ENCODE measurements around the gene TMEM114.
A peak's percentile ranks its signal among the peaks of the same experiment; 100 is the strongest.
"Not testable (repeated sequence)": the region's sequence is repeated elsewhere in the genome, so short reads cannot be mapped to it uniquely, and the experiment has no call there.

The TMEM114 gene

DNA sequence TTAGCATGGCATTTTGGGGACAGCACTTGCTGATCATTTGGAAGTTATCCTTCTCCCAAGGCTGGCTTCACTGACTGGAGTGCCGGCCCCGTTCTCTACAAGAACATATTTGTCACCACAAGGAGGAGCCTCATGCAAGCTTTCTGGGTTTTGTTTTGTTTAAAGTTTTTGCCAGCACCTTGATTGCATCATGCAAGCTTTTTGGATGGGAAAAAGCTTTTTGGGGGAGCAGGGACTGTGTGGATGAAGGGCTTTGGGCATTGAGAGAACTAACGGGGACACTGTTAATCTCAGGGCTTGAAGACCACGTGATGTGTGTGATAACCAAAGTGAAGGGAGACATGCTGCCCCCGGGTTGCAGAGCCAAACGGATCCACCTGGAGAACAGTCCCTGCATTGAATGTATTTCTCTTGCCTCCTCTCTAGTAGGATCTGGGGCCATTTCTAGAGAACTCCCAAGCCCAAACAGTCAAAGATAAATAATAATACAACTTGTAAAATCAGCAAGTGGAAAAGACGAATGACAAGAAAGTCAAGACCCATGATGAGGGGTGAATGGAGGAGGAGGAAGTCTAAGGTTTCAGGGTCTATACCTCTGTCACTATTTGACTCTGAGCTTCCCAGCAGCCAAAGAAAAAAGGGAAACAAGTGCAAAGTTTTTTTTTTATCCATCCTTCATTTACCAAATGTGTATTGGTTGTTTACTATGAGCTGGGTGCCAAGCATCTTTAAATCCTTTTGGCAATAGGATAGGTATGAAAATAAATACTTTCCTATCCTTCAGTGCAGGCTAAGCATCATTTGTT, 17.2 kb downstream of the TMEM114 start:
- peak; percentile 7 for DNase-seq

DNA sequence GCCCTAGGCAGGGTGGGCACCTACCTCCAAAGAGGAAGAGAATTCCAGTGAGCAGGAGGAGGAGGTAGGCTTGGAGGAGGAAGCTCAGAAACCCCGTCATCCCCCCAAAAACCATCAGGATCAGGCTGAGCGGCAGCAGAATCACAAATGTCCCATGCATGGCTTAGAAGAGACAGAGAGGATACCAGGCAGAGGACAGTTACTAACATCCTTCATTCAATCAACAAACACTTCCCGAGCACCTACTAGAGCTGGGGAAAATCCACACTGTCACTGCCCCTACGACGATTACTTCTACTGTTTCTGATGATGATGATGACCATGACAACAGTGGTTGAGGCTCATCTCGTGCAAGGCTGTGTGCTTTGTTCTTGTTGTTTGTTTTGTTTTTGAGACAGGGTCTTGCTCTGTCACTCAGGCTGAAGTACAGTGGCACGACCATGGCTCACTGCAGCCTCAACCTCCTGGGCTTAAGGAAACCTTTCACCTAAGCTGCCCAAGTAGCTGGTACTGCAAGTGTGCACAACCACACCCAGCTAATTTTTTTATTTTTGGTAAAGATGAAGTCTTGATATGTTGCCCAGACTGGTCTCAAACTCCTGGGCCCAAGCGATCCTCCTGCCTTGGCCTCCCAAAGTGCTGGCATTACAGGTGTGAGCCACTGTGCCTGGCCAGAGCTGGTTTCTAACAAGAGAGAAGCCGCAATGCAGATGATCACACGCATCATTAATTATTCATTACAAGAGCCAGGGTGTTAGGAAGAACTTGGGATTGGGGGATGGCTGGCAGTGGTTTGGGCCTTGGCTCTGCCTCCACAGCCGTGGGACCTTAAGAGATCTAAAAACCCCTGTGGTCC, 18.0 kb downstream of the TMEM114 start:
- DNase-seq = no peak

DNA sequence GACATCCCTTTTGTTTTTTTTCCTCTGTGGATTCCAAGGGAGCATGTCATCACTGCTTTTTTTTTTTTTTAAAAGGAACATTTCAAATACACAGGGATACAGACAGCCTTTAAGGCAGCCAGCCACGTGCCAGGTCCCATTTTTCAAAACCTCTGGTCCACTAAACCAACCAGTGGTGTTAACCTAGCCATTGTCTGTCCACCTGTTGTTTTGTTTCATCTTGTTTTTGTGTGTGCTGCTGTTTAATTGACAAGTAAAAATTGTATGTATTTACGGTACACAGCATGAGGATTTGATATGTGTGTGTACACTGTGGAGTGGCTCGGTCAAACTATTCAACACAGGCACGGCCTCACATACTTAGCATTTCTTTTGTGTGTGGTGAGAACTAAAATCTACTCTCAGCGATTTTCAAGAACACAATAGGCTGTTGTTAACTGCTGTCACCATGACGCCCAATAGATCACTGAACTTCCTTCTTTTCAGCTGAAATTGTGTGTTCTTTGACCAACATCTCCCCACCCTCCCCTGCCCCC, 19.2 kb downstream of the TMEM114 start:
- DNase-seq = no peak

DNA sequence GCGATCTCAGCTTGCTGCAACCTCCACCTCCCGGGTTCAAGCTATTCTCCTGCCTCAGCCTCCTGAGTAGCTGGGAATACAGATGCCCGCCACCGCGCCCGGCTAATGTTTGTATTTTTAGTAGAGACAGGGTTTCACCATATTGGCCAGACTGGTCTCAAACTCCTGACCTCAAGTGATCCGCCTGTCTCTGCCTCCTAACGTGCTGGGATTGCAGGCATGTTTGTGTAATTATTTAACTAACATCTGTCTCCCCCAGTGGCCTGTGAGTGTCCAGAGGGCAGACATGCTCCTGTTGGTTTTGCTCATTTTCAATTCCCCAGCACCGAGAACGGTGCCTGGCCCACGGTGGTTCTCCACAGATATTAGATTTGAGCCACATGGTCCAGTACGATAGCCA, 19.9 kb downstream of the TMEM114 start:
- DNase-seq = not testable (repeated sequence)

DNA sequence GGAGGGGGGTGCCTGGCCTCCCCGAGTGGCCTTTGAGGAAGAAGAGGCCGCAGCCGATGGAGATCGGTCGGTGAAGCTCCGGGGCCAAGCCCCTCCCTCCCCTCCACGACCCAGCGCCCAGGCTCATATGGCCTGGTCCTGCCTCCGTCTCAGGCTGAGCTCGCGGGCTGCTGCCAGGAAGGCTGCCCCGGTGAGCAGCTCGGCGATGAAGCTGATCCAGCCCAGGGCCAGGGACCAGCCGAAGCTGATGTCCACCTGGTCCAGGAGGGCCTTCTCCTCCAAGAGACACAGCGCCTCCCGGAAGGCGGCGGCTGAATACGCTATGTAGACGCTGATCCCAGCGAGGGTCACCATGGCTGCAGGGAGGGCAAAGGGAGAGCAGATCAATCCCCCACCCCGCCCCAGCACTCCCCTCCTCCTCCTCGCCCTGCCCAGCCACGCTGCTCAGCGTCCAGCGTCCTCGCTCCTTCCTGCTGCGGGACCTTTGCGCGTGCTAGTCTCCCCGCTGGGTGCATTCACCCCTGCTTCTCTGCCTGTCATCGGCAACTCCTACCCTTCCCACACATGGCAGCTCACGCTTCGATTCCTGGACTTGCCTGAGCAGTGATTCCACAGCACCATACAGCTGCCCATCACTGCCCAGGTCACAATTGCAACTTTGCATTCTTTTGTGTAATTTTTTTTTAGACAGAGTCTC, 20.5 kb downstream of the TMEM114 start:
- no peak for DNase-seq

DNA sequence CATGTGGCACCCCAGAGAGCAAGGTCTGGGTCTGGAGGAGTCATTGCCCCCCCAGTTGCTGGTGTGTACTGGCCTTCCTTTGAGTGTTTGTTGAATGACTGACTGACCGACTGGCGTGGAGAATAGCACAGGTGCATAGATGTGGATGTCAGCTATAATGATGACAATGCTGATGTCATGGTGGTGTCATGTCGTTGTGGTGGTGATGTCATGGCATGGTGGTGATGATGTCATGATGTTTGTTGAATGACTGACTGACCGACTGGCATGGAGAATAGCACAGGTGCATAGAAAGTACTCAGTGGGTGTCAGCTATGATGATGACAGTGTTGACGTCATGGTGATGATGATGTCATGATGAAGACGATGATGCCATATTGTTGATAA, 22.1 kb downstream of the TMEM114 start:
- peak; percentile 5 for DNase-seq

DNA sequence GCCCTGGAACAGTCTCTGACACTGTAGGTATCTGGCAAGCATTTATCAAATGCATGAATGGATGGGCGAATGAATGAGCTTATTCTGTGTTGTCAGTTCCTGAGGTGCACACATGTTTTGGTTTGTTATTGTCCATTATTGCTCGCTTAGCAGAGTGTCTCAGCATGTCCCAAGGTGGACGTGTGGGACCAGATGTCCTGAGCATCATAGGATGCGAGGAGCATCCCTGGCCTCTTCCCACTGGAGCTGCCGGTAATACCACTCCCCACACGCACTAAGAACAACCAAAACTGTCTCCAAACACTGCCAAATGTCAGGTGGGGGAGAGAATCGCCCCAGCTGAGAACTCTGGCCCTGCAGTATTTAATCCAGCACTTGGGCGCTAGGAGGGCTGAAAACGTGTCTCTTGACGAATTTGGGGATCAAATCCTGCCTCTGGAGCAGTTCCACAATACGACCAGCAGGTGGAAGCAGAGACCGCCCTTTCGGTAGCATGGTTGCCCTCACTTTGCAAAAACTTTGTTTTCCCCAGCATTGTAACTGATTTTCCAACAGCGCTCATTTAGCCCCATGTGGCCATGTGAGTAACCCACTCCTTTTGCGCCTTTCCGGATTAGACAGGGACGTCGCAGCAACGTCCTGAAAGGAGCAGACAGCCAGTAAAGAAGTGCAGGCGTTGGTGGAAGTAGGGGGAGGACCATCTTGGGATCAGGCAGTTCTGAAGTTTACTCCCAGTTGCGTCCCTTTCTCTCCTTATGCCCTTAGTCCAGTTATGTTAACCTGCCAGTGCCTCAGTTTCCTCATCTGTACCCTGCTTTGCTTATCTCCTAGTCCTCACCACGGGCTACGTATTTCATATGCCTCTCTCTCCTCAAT, 22.7 kb downstream of the TMEM114 start:
- DNase-seq = peak; percentile 83

DNA sequence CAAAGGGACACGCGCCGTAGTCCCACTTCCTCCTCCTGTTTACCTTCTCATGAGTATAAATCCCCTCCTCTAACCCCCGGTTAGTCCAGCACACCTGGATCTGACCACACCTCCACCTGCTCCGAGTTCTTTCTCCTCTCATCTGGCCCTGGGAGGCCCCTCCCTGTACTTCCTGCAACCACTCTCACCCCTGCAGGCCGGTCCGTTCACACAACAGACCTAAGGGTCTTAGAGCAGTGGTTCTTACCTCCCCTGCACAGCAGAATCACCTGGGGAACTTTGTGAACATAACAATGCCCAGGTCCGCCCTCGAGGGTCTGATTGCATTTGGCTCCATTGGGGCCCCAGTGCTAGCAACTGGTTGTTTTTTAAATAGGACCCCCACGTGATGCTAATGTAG, 24.8 kb downstream of the TMEM114 start:
- DNase-seq = no peak

DNA sequence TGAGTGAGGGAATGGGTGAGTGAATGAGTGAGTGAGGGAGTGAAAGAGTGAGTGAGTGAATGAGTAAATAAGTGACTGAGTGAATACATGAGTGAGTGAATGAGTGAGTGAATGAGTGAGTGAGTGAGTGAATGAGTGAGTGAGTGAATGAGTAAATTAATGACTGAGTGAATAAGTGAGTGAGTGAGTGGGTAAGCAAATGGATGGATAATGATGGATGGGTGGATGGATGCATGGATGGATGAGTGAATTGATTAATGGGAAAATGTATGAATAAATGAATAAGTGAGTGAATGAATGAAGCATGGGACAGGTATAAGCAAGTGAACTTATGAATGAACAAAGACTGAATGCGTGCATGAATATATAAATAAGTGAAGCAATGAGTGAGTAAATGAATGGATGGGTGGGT, 25.4 kb downstream of the TMEM114 start:
- DNase-seq = no peak

DNA sequence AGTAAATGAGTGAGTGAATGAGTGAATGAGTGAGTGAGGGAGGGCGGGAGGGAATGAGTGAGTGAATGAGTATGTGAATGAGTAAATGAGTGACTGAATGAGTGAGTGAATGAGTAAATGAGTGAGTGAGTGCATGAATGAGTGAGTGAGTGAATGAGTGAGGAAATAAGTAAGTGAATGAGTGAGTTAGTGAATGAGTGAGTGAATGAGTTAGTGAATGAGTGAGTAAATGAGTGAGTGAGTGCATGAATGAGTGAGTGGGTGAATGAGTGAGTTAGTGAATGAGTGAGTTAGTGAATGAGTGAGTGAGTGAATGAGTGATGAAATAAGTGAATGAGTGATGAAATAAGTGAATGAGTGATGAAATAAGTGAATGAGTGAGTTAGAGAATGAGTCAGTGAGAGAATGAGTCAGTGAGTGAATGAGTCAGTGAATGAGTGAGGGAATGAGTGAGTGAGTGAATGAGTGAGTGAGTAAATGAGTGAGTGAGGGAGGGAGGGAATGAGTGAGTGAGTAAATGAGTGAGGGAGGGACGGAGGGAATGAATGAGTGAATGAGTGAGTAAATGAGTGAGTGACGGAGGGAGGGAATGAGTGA, 26.3 kb downstream of the TMEM114 start:
- DNase-seq = not testable (repeated sequence)

DNA sequence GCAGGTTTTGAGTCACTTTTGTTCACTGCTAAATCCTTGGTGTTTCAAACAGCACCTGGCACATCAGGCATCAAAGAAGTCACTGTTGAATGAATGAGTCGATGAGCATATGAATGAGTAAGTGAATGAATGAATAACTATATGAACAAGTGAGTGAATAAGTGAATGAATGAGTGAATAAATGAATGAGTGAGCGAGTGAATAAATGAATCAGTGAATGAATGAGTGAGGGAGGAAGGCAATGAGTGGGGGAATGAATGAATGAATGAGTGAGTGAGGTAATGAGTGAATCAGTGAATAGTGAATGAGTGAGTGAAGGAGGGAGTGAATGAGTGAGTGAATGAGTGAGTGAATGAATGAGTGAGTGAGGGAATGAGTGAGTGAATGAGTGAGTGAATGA, 28.8 kb downstream of the TMEM114 start:
- no peak for DNase-seq

DNA sequence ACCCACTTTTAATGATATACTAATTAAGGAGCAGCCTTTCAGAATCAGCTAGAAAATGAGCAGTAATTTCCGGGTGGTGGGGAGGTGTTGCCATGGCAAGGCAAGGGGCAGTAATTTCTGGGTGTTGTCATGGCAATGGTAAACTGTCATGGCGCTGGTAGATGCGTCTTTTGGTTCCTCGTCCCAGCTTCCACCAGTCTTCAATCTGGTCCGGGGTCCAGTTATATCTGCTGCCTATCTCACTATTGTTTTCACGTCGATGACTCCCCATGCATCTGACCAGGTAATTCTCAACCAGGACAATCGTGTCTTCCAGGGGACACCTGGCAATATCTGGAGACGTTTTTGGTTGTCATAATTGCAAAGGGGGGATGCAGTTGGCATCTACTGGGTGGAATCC, 34.9 kb downstream of the TMEM114 start:
- no peak for DNase-seq

DNA sequence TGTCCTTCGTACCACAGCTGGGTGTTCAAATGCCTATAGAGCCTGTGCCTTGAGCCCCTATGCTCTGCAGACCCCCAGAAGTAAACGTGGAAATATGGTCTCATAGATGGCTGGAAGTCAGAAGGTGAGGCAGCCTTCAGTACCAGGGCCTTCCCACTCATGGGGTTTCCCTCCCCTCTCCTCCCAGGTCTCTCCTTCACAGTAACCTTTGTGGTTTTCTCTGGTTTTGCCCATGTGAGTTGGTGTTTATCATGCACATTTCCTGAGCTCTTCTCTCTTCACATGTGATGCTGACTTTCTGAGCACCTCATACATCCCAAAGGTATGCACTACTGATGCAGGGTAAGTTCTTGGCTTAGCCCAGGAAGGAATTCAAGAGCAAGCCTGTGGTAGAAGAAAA, 35.4 kb downstream of the TMEM114 start:
- no peak for DNase-seq

DNA sequence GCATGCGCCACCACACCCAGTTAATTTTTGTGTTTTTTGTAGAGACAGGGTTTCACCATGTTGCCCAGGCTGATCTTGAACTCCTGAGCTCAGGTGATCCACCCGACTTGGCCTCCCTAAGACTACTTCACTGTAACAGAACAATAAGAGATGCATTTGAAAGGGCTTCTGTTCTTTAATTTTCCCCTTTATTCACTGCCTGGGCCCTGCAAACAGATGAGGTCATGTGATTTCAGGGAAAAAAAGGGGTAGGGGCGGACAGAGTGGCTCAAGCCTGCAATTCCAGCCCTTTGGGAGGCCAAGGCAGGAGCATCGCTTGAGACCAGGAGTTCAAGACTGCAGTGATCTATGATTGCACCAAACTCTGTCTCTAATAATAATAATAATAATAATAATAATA, 36.3 kb downstream of the TMEM114 start:
- DNase-seq = no peak

DNA sequence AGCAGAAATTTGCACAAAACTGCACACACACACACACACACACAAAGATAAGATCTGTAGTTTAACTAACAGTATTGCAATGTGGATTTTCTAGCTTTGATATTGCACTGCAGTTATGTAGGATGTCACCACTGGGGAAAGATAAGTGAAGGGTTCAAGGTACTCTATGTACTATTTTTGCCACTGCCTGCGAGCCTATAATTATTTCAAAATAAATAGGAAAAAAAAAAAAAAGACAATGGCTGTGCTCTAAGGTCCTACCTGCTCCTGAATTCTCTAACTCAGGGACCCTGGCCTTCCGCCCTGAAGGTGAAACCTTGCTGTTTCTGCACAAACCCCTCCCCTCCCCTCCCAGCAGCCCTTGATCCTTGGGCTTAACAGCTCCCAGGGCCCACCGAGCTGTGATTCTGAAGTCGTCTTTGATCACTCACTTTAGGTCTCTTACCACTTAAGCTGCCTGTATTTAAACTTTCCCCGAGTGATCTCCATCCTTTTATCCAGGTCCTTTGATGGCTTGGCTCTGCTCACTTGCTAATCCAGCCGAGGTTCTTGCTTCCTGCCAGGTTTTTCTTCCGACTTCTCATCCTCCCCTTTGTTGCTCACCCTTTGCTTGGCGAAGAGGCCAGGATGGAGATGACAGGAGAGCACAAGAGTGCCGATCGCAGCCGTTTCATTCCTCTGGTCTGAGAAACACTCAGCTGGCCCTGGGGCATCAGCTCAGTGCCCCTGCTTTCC, 37.7 kb downstream of the TMEM114 start:
- no peak for DNase-seq

DNA sequence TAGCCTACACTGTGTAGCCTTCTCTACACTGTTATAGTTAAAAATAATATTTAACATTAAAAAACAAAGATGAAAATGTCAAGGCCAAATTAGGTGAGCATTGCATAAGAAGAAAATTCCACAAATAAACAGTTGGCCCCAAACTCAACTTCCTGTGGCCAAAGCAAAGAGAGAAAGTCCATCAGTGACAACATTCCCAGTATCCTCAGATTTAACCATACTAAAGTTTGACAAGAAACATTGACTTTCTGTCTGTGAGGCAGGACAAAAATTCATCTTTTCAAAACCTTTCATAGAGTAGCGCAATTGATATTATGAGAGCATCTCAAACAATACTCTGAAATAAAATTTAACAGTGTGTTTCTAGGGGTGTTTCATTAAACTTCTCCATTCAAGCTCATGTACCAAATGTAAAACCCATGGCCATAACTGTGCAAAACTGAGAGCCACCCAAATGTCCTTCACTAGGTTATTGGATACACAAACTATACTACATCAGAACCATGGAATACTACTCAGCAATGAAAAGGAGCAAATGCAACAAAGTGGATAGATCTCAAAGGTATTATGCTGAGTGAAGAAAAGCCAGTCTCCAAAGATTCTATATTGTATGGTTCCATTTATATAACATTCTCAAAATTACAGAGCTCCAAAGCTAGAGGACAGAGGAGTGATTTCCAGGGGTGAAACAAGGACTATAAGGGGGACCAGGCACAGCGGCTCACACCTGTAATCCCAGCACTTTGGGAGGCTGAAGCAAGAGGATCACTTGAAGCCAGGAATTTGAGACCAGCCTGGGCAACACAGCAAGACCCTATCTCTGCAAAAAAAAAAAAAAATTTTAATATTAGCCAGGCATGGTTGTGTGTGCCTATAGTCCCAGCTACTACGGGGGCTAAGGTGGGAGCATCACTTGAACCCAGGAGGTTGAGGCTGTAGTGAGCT, 38.7 kb downstream of the TMEM114 start:
- DNase-seq = no peak

DNA sequence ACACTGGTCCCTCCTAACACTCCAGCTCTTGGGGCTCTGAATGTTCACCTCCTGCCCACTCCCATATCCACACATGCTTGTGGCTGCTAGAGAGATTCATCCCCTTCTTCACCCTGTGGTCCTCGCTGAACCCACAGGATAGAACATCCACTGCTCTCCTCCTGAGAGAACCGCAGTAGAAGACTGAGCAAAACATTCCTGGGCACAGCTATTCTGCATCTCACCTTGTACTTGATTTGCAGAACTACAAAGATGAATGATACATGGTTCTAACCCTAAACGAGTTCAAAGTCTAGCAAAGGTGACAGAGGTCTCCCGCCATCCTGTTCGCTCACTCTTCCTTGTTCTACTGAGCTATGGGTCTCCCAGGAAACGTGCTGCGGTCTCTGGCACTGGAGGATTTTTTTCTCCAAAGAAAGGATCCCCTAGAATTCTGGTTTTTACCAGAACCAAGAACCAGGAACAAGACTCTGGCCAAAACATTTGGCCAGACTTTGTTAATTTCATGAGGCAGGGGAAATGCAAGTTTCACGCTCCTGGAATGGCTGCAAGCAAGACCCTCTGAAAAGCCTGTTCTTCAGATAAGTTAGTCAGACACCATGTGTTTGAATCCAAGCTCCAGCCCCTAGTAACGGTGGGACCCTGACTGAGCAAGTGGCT, 39.5 kb downstream of the TMEM114 start:
- DNase-seq = no peak

DNA sequence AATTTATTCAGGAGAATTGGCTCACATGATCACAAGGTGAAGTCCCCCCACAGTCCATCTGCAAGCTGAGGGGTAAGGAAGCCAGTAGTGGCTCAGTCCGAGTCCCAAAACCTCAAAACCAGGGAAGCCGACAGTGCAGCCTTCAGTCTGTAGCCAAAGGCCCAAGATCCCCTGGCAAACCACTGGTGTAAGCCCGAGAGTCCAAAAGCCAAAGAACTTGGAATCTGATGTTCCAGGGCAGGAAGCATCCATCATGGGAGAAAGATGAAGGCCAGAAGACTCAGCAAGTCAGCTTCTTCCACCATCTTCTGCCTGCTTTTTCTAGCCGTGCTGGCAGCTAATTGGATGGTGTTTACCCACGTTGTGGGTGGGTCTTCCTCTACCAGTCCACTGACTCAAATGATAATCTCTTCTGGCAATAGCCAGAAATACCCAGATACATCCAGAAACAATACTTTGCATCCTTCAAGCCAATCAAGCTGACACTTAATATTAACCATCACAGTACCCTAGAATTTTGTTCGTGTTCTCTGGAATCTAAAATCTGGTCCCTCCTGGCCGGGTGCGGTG, 40.4 kb downstream of the TMEM114 start:
- no peak for DNase-seq

DNA sequence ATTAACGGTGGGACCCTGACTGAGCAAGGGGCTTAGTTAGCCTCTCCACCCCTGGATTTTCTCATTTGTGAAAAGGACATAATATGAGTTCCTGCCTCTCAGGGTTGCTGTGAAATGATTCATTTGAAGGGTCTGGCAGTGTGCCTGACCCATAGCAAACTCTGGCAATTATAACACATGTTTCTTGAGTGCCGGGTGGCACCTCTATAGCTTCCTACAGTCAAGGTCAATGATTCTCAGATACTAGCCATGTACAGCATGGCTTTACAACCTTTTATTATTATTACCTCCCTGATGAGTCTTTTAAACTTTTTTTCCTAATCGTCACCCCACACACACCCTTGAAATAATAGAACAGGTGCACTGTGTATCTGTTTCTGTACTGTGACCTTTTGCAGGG, 42.1 kb downstream of the TMEM114 start:
- DNase-seq = no peak

All from CD4-positive, alpha-beta T cell treated with Interleukin-10 for 1 hour (primary cell).